Nephron progenitor cell (in vitro differentiated cells): ENCODE measurements around the gene HSP90AA1.

Source experiments
- DNase-seq: peaks from one replicate; pipeline ENCODE4 v3.0.0; 2021
- H3K27ac Mint-ChIP-seq: 2 replicates; pipeline ENCODE4 v1.8.0; 2021; ENCODE audit warnings: mild to moderate bottlenecking, moderate library complexity, mixed read lengths
- H3K27me3 Mint-ChIP-seq: 2 replicates; pipeline ENCODE4 v1.8.0; 2021; ENCODE audit warnings: mild to moderate bottlenecking, low read depth, mixed read lengths; ENCODE audit not compliant: poor library complexity
- H3K36me3 Mint-ChIP-seq: 2 replicates; pipeline ENCODE4 v1.8.0; 2021; ENCODE audit warnings: low read depth, mixed read lengths
- H3K4me1 Mint-ChIP-seq: 2 replicates; pipeline ENCODE4 v1.8.0; 2021; ENCODE audit warnings: mixed read lengths
- H3K4me3 Mint-ChIP-seq: 2 replicates; pipeline ENCODE4 v1.8.0; 2021; ENCODE audit warnings: mild to moderate bottlenecking, moderate library complexity, mixed read lengths
- H3K9me3 Mint-ChIP-seq: 2 replicates; pipeline ENCODE4 v1.8.0; 2021; ENCODE audit warnings: mild to moderate bottlenecking, moderate library complexity, mixed read lengths
- CTCF ChIP-seq: fragments of 200-600 bp; sonication (generic); IDR thresholded peaks from 2 replicates; pipeline ENCODE4 v1.5.0; 2021; ENCODE audit warnings: antibody characterized with exemption

Gene HSP90AA1

GRCh38 chr14:102063109-102063807, 23.6 kb downstream of the HSP90AA1 start:
- no peak for TF ChIP-seq CTCF
- Mint-ChIP-seq H3K27me3 (peaks cover 9% of the 10 kb centered on the region), H3K36me3 (no peaks in the 10 kb centered on the region), H3K4me3 (no peak overlapping the region), H3K27ac (no peak overlapping the region), H3K4me1 (peaks cover 39% of the 10 kb centered on the region), H3K9me3 (no peaks in the 10 kb centered on the region)
- peak; percentile 72 for DNase-seq

GRCh38 chr14:102058961-102059360, 27.9 kb downstream of the HSP90AA1 start:
- H3K9me3 Mint-ChIP-seq = no peaks in the 10 kb centered on the region
- peaks cover 20% of the 10 kb centered on the region for H3K36me3 Mint-ChIP-seq
- no peak for TF ChIP-seq CTCF
- DNase-seq = no peak
- no peak overlapping the region for H3K4me3 Mint-ChIP-seq
- peaks cover 58% of the 10 kb centered on the region for H3K4me1 Mint-ChIP-seq
- H3K27me3 Mint-ChIP-seq = peaks cover 10% of the 10 kb centered on the region
- H3K27ac Mint-ChIP-seq = no peak overlapping the region

- no peak for DNase-seq
- H3K4me3 Mint-ChIP-seq = no peak overlapping the region
- peak overlapping the region; percentile 94 for H3K27ac Mint-ChIP-seq
- H3K9me3 Mint-ChIP-seq = no peaks in the 10 kb centered on the region
- peaks cover 24% of the 10 kb centered on the region for H3K36me3 Mint-ChIP-seq
- peaks cover 54% of the 10 kb centered on the region for H3K4me1 Mint-ChIP-seq
- no peak for TF ChIP-seq CTCF
- H3K27me3 Mint-ChIP-seq = peaks cover 10% of the 10 kb centered on the region
These were observed 28.7 kb downstream of the HSP90AA1 start for GRCh38 chr14:102058146-102058545.

- Mint-ChIP-seq H3K36me3 (peaks cover 29% of the 10 kb centered on the region), H3K27me3 (peaks cover 10% of the 10 kb centered on the region), H3K9me3 (no peaks in the 10 kb centered on the region), H3K27ac (no peak overlapping the region), H3K4me3 (peak overlapping the region; percentile 54), H3K4me1 (peaks cover 54% of the 10 kb centered on the region)
- no peak for DNase-seq
- no peak for TF ChIP-seq CTCF
These were observed 29.2 kb downstream of the HSP90AA1 start for GRCh38 chr14:102057480-102058114.

GRCh38 chr14:102056694-102057442, 30.0 kb downstream of the HSP90AA1 start:
- Mint-ChIP-seq H3K36me3 (peaks cover 36% of the 10 kb centered on the region), H3K9me3 (no peaks in the 10 kb centered on the region), H3K27me3 (peaks cover 10% of the 10 kb centered on the region), H3K27ac (peak overlapping the region; percentile 42), H3K4me1 (peaks cover 51% of the 10 kb centered on the region), H3K4me3 (no peak overlapping the region)
- TF ChIP-seq CTCF = no peak
- DNase-seq = no peak
